ENCODE results near the gene CXXC5. TPM values are rescaled to one million over a fixed set of nuclear protein-coding genes. Genes with fewer than 3 reads are reported as not detected.

CXXC5 gene
- total RNA-seq, 1 experiment from 2014 or later: 85.0 TPM

DNA sequence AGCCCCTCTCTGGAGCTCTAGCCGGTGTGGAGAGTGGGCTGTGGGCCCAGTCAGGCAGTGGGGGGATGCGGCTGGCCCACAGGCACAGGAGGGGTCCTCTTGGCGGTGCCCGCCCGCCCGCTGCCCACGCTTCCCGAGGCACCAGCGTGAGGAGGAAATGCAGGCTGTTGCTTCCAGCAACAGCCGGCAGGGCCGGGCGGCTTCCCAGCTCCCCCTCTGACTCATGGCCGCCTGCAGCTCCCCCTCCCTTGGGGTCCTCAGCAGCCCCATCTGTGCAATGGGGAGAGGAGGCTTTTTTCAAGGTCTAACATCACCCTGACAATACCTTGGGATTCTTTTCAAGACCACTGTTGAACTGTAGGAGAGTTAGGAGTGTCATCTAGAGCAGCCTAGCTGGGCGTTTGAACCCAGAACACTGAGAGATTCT is 10.4 kb downstream of the CXXC5 start:
- Histone ChIP-seq H3K27ac (ENCODE audit: low read length) (peak overlapping the region; percentile 82), H3K4me3 (ENCODE audit: low read depth in 2 of 2, low read length in 2 of 2) (peak overlapping the region in 1 of 2 experiments; percentile 38; a peak in 2 of 4 replicates), H3K4me1 (ENCODE audit: control insufficient read depth, insufficient read depth, low read length) (peaks cover 92% of the 10 kb centered on the region), H3K36me3 (ENCODE audit: control insufficient read depth, insufficient read depth, low read length) (no peaks in the 10 kb centered on the region), H3K9me3 (ENCODE audit: control insufficient read depth, insufficient read depth, low read depth, low read length) (no peaks in the 10 kb centered on the region), H3K27me3 (ENCODE audit: control insufficient read depth, insufficient read depth, low read length) (no peaks in the 10 kb centered on the region)
- TF ChIP-seq SIN3A (IDR thresholded peaks at IDR 0.05; ENCODE audit: borderline replicate concordance, insufficient read depth, low read depth, low read length): no peak
- TF ChIP-seq CTCF (IDR thresholded peaks at IDR 0.05): no peak
- no peak; the same call in 1 of the 2 replicates for TF ChIP-seq POLR2AphosphoS5 (IDR thresholded peaks at IDR 0.05; ENCODE audit: low read depth, low read length)
- no peak for TF ChIP-seq TCF7L2 (IDR thresholded peaks at IDR 0.05; ENCODE audit: low read depth, low read length)
- TF ChIP-seq, protein P1, sequence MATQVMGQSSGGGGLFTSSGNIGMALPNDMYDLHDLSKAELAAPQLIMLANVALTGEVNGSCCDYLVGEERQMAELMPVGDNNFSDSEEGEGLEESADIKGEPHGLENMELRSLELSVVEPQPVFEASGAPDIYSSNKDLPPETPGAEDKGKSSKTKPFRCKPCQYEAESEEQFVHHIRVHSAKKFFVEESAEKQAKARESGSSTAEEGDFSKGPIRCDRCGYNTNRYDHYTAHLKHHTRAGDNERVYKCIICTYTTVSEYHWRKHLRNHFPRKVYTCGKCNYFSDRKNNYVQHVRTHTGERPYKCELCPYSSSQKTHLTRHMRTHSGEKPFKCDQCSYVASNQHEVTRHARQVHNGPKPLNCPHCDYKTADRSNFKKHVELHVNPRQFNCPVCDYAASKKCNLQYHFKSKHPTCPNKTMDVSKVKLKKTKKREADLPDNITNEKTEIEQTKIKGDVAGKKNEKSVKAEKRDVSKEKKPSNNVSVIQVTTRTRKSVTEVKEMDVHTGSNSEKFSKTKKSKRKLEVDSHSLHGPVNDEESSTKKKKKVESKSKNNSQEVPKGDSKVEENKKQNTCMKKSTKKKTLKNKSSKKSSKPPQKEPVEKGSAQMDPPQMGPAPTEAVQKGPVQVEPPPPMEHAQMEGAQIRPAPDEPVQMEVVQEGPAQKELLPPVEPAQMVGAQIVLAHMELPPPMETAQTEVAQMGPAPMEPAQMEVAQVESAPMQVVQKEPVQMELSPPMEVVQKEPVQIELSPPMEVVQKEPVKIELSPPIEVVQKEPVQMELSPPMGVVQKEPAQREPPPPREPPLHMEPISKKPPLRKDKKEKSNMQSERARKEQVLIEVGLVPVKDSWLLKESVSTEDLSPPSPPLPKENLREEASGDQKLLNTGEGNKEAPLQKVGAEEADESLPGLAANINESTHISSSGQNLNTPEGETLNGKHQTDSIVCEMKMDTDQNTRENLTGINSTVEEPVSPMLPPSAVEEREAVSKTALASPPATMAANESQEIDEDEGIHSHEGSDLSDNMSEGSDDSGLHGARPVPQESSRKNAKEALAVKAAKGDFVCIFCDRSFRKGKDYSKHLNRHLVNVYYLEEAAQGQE (IDR thresholded peaks at IDR 0.05; ENCODE audit: insufficient read depth in 1 of 2, low read depth in 2 of 2, low read length in 1 of 2): no peak
- ChIA-PET CTCF (no interaction called here), POLR2A (interaction anchor here (1.0 kb wide), 1 partner anchor 10 kb away, joined by 5 read pairs; the partner anchor contains the start of gene CXXC5)
- DNase-seq (ENCODE audit: low read depth, low spot score) (no peak), ATAC-seq (0 out of 2 replicates have a peak, but pooled peaks have one; percentile 3)
- BruUV-seq (replicated peaks): no TSS peak
- intact Hi-C loops (cut with micrococcal nuclease; ENCODE audit: unreplicated experiment) (no loop called here), in situ Hi-C loops (cut with HindIII; ENCODE audit: low pct_unique_long_range_greater_than_20kb, low sequenced_read_pairs) (no loop called here)

- intact Hi-C loops (cut with micrococcal nuclease; ENCODE audit: unreplicated experiment): no loop called here
Observed at GRCh38 chr5:139658928-139659667, 10.9 kb downstream of the CXXC5 start.

More at GRCh38 chr5:139658928-139659667, 10.9 kb downstream of the CXXC5 start:
- H3K36me3 ChIP-seq (ENCODE audit: control insufficient read depth, insufficient read depth, low read length): no peaks in the 10 kb centered on the region
- ChIA-PET CTCF (interaction anchor here (3.2 kb wide), 1 partner anchor 12 kb away, joined by 10 read pairs; no protein-coding TSS in a partner anchor), POLR2A (interaction anchor here (1.0 to 1.6 kb wide), 2 partner anchors 9 to 11 kb away, joined by 5 to 6 read pairs; partner anchors contain the start of gene CXXC5)
- no peak for DNase-seq (ENCODE audit: low read depth, low spot score)
- no peaks in the 10 kb centered on the region for H3K27me3 ChIP-seq (ENCODE audit: control insufficient read depth, insufficient read depth, low read length)
- H3K9me3 ChIP-seq (ENCODE audit: control insufficient read depth, insufficient read depth, low read depth, low read length): no peaks in the 10 kb centered on the region
- in situ Hi-C loops (cut with HindIII; ENCODE audit: low pct_unique_long_range_greater_than_20kb, low sequenced_read_pairs): no loop called here
- H3K27ac ChIP-seq (ENCODE audit: low read length): peak overlapping the region; percentile 82
- peak overlapping the region; percentile 33 to 38 for H3K4me3 ChIP-seq (ENCODE audit: low read depth in 2 of 2, low read length in 2 of 2)
- H3K4me1 ChIP-seq (ENCODE audit: control insufficient read depth, insufficient read depth, low read length): peaks cover 92% of the 10 kb centered on the region
- peak; percentile 58 for ATAC-seq
- 0 out of 2 replicates have a peak, but pooled peaks have one; percentile 54 for TF ChIP-seq POLR2AphosphoS5 (IDR thresholded peaks at IDR 0.05; ENCODE audit: low read depth, low read length)
- TF ChIP-seq TCF7L2 (IDR thresholded peaks at IDR 0.05; ENCODE audit: low read depth, low read length): no peak
- BruUV-seq (replicated peaks): no TSS peak

Measured in Panc1 (cell line).